ENCODE measurements around the gene MYH10.

DNA sequence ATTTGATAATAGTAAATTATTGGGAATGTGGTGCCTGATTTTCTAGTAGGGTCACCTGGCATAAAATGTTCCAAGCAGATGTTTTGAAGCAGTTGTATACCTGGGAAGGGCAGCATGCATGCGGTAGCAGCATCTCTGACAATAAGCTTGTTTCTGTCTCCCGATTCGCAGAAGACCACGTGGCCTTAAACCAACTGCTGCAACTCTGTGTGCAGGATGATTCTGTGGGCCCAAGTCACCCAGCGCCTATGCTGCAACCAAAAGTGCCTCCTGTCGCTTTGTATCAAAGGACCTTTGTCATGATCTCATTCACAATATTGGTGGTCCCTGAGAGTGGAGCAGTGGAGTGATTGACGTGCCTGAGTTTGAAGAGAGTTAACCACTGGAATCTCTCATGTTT lies 186.8 kb downstream of the MYH10 start:
- TF ChIP-seq, protein P1, sequence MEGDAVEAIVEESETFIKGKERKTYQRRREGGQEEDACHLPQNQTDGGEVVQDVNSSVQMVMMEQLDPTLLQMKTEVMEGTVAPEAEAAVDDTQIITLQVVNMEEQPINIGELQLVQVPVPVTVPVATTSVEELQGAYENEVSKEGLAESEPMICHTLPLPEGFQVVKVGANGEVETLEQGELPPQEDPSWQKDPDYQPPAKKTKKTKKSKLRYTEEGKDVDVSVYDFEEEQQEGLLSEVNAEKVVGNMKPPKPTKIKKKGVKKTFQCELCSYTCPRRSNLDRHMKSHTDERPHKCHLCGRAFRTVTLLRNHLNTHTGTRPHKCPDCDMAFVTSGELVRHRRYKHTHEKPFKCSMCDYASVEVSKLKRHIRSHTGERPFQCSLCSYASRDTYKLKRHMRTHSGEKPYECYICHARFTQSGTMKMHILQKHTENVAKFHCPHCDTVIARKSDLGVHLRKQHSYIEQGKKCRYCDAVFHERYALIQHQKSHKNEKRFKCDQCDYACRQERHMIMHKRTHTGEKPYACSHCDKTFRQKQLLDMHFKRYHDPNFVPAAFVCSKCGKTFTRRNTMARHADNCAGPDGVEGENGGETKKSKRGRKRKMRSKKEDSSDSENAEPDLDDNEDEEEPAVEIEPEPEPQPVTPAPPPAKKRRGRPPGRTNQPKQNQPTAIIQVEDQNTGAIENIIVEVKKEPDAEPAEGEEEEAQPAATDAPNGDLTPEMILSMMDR (tag by site-specific recombination; IDR thresholded peaks at IDR 0.05) = no peak
- TF ChIP-seq ZFP37 (tag by site-specific recombination; IDR thresholded peaks at IDR 0.05) = no peak
- TF ChIP-seq, protein P2, sequence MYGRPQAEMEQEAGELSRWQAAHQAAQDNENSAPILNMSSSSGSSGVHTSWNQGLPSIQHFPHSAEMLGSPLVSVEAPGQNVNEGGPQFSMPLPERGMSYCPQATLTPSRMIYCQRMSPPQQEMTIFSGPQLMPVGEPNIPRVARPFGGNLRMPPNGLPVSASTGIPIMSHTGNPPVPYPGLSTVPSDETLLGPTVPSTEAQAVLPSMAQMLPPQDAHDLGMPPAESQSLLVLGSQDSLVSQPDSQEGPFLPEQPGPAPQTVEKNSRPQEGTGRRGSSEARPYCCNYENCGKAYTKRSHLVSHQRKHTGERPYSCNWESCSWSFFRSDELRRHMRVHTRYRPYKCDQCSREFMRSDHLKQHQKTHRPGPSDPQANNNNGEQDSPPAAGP (tag by site-specific recombination; IDR thresholded peaks at IDR 0.05) = no peak
- TF ChIP-seq, protein P3, sequence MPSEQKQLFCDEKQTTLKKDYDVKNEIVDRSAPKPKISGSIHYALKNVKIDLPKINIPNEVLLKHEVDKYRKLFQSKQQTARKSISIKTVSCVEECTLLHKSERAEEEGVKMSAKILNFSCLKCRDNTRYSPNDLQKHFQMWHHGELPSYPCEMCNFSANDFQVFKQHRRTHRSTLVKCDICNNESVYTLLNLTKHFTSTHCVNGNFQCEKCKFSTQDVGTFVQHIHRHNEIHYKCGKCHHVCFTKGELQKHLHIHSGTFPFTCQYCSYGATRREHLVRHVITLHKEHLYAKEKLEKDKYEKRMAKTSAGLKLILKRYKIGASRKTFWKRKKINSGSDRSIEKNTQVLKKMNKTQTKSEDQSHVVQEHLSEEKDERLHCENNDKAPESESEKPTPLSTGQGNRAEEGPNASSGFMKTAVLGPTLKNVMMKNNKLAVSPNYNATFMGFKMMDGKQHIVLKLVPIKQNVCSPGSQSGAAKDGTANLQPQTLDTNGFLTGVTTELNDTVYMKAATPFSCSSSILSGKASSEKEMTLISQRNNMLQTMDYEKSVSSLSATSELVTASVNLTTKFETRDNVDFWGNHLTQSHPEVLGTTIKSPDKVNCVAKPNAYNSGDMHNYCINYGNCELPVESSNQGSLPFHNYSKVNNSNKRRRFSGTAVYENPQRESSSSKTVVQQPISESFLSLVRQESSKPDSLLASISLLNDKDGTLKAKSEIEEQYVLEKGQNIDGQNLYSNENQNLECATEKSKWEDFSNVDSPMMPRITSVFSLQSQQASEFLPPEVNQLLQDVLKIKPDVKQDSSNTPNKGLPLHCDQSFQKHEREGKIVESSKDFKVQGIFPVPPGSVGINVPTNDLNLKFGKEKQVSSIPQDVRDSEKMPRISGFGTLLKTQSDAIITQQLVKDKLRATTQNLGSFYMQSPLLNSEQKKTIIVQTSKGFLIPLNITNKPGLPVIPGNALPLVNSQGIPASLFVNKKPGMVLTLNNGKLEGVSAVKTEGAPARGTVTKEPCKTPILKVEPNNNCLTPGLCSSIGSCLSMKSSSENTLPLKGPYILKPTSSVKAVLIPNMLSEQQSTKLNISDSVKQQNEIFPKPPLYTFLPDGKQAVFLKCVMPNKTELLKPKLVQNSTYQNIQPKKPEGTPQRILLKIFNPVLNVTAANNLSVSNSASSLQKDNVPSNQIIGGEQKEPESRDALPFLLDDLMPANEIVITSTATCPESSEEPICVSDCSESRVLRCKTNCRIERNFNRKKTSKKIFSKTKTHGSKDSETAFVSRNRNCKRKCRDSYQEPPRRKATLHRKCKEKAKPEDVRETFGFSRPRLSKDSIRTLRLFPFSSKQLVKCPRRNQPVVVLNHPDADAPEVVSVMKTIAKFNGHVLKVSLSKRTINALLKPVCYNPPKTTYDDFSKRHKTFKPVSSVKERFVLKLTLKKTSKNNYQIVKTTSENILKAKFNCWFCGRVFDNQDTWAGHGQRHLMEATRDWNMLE (tag by site-specific recombination; conservative IDR thresholded peaks at IDR 0.05; ENCODE audit: low read depth) = no peak
- TF ChIP-seq ZNF274 (IDR thresholded peaks at IDR 0.05; ENCODE audit: low read length) = no peak
- no peak for TF ChIP-seq ZNF274 (tag by site-specific recombination; IDR thresholded peaks at IDR 0.05; ENCODE audit: borderline replicate concordance)
